Nephron progenitor cell (in vitro differentiated cells): ENCODE measurements around the gene HBA2.
"Not testable (repeated sequence)": the region's sequence is repeated elsewhere in the genome, so short reads cannot be mapped to it uniquely, and the experiment has no call there.

Experiments
- DNase-seq: peaks from one replicate; pipeline ENCODE4 v3.0.0; 2021
- H3K27ac Mint-ChIP-seq: 2 replicates; pipeline ENCODE4 v1.8.0; 2021; ENCODE audit warnings: mild to moderate bottlenecking, moderate library complexity, mixed read lengths
- H3K27me3 Mint-ChIP-seq: 2 replicates; pipeline ENCODE4 v1.8.0; 2021; ENCODE audit warnings: mild to moderate bottlenecking, low read depth, mixed read lengths; ENCODE audit not compliant: poor library complexity
- H3K36me3 Mint-ChIP-seq: 2 replicates; pipeline ENCODE4 v1.8.0; 2021; ENCODE audit warnings: low read depth, mixed read lengths
- H3K4me1 Mint-ChIP-seq: 2 replicates; pipeline ENCODE4 v1.8.0; 2021; ENCODE audit warnings: mixed read lengths
- H3K4me3 Mint-ChIP-seq: 2 replicates; pipeline ENCODE4 v1.8.0; 2021; ENCODE audit warnings: mild to moderate bottlenecking, moderate library complexity, mixed read lengths
- H3K9me3 Mint-ChIP-seq: 2 replicates; pipeline ENCODE4 v1.8.0; 2021; ENCODE audit warnings: mild to moderate bottlenecking, moderate library complexity, mixed read lengths
- CTCF ChIP-seq: fragments of 200-600 bp; sonication (generic); IDR thresholded peaks from 2 replicates; pipeline ENCODE4 v1.5.0; 2021; ENCODE audit warnings: antibody characterized with exemption

Gene HBA2

DNA sequence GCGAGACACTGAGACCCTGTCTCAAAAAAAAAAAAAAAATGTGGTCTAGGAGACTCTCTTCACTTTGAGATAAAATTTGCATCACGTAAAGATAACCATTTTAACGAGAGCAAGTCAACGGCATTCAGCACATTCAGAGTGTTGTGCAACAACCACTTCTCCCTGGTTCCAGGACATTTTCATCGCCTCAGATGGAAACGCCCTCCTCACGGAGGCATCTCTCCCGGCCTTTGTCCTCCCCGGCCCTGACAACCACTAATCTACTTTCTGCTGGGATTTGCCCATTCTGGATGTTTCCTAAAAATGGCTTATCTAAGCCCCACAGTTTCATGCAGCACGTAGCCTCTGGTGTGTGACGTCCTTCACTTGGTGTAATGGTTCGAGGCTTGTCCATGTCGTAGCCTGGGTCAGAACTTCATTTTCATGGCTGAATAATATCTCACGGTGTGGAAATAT lies 27.9 kb upstream of the HBA2 start:
- TF ChIP-seq CTCF, result no peak
- Mint-ChIP-seq H3K4me3 (no peak overlapping the region), H3K36me3 (no peaks in the 10 kb centered on the region), H3K27me3 (peaks cover 71% of the 10 kb centered on the region), H3K27ac (no peak overlapping the region), H3K4me1 (peaks cover 17% of the 10 kb centered on the region), H3K9me3 (peaks cover 10% of the 10 kb centered on the region)
- DNase-seq, result no peak

DNA sequence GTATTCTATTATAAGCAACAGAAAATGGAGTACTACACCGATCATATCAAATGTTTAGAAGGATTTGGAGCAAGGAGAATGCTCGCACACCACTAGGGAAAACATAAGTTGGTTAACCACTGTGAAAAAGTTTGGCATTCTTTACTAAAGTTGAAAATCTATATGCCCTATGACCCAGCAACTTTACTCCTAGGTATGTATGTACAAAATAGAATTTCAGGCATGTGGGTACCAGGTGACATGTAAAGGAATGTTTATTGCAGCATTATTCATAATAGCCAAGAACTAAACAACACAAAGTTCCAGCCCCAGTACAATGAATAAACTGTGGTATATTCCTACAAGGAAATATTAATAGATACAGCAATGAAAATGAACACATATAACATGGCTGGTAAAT lies 26.0 kb upstream of the HBA2 start:
- peaks cover 82% of the 10 kb centered on the region for H3K27me3 Mint-ChIP-seq
- no peaks in the 10 kb centered on the region for H3K9me3 Mint-ChIP-seq
- no peak overlapping the region for H3K4me3 Mint-ChIP-seq
- no peak for DNase-seq
- TF ChIP-seq CTCF, result no peak
- H3K27ac Mint-ChIP-seq, result no peak overlapping the region
- H3K36me3 Mint-ChIP-seq, result no peaks in the 10 kb centered on the region
- H3K4me1 Mint-ChIP-seq, result peaks cover 17% of the 10 kb centered on the region

DNA sequence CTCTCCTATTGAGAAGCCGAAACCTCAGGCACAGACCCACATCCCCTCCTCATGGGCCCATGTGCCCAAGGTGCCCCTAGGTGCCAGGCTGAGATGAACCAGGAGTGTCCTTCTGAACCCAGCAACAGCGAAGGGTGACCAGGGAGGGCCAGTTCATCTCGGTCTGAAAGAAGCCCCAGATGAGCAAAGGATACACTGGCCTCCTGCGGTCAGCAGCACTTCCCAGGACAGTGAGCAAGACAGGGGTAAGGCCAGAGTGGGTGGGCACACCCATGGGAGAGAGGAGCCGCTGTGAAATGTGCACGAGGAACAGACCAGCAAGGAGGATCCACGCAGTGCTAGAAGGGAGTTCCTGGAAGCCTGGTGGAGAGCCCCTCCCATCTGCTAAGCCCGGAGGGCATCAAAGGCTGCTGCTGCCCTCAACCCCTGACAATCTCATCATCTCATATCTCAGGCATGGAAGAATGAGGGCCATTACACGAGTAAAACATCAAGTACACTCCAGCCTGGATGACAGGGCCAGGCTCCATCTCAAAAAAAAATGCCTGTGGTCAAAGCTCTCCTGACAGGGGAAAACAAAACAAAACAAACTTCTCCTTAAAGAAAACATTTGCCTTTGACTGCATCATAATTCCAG lies 23.5 kb upstream of the HBA2 start:
- no peak for TF ChIP-seq CTCF
- no peak for DNase-seq
- H3K4me1 Mint-ChIP-seq, result peaks cover 5% of the 10 kb centered on the region
- H3K27me3 Mint-ChIP-seq, result peaks cover 80% of the 10 kb centered on the region
- H3K9me3 Mint-ChIP-seq, result no peaks in the 10 kb centered on the region
- no peak overlapping the region for H3K4me3 Mint-ChIP-seq
- no peaks in the 10 kb centered on the region for H3K36me3 Mint-ChIP-seq
- H3K27ac Mint-ChIP-seq, result no peak overlapping the region

- Mint-ChIP-seq H3K4me1 (peaks cover 15% of the 10 kb centered on the region), H3K36me3 (no peaks in the 10 kb centered on the region), H3K4me3 (peak within 1 kb of the TSS; percentile 40), H3K9me3 (peaks cover 12% of the 10 kb centered on the region), H3K27me3 (peaks cover 87% of the 10 kb centered on the region), H3K27ac (no peak within 1 kb of the TSS)
- DNase-seq, result no peak
- no peak for TF ChIP-seq CTCF
These were observed 20.2 kb upstream of the HBA2 start, which contains the start of gene HBZ for GRCh38 chr16:152141-153128. HBZ (plus strand) TSS chr16:152644; CDS start chr16:152910, 266 bp downstream.

- not testable (repeated sequence) for H3K27ac Mint-ChIP-seq, H3K36me3 Mint-ChIP-seq, DNase-seq
- Mint-ChIP-seq H3K27me3 (peaks cover 92% of the 10 kb centered on the region), H3K4me1 (peaks cover 15% of the 10 kb centered on the region), H3K9me3 (peaks cover 12% of the 10 kb centered on the region), H3K4me3 (peak overlapping the region; percentile 40)
These were observed 19.6 kb upstream of the HBA2 start for GRCh38 chr16:153129-153521.

DNA sequence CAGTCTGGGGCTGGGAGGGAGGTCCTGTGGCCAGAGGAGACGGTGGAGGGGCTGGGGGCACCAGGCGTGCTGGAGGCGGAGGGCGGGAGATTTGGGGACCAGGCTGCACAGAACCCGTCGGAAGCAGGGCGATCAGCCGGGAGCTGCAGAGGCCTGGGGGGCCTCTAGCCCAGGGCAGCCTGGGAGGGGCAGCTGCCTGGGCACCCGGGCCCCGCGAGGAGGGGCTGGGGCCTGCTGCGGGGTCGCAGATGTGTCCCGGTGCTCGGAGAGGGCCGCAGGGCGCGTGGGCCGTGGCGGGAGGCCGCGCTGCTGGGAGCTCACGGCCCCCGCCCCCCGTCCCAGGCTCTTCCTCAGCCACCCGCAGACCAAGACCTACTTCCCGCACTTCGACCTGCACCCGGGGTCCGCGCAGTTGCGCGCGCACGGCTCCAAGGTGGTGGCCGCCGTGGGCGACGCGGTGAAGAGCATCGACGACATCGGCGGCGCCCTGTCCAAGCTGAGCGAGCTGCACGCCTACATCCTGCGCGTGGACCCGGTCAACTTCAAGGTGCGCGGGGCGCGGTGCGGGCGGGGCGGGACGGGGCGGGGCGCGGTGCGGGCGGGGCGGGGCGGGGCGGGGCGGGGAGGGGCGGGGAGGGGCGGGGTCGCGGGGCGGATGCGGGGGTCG lies 19.0 kb upstream of the HBA2 start:
- H3K27ac Mint-ChIP-seq, H3K36me3 Mint-ChIP-seq, H3K4me3 Mint-ChIP-seq, DNase-seq: not testable (repeated sequence)
- peaks cover 91% of the 10 kb centered on the region for H3K27me3 Mint-ChIP-seq
- peaks cover 12% of the 10 kb centered on the region for H3K9me3 Mint-ChIP-seq
- peaks cover 14% of the 10 kb centered on the region for H3K4me1 Mint-ChIP-seq
